ENCODE results near the gene LYZ.

The LYZ gene

DNA sequence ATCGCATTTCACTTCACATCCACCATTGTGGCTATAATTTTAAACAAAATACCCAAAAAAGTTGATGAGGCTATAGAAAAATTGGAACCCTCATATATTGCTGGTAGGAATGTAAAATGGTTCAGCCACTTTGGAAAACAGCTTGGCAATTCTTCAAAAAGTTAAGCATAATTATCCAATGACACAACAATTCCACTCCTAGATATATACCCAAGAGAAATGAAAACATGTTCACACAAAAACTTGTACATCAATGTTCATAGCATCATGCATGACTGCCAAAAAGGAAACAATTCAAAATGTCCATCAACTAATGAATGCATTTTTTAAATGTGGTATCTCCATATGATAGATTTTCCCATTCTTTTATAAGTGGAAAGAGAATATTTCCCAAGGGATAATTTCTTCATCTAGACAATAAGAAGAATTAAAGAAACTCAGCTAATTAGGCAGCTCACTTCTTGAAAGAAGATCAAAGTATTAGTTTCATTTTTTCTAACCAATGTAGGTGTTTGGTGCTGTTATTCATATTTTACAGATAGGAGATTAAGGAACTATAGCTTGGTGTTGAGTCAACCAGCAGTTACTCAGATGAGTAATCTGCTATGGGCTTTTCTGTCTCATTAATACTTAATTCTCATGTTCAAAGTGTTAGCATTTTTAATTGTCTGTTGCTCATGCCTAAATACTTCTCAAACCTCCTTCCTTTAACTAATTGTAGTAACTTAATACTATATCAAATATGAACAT lies 44.2 kb downstream of the LYZ start:
- Histone ChIP-seq H3K9ac (ENCODE audit: low read length) (no peak overlapping the region), H3K36me3 (ENCODE audit: control insufficient read depth, low read depth, low read length) (no peaks in the 10 kb centered on the region), H3K27me3 (ENCODE audit: control insufficient read depth, insufficient read depth, low read length) (no peaks in the 10 kb centered on the region), H3K4me1 (ENCODE audit: control insufficient read depth, low read depth, low read length) (no peaks in the 10 kb centered on the region), H3K9me3 (ENCODE audit: control insufficient read depth, low read depth, low read length) (no peaks in the 10 kb centered on the region), H3K27ac (ENCODE audit: low read length) (no peak overlapping the region), H3K4me3 (ENCODE audit: low read length) (no peak overlapping the region)

DNA sequence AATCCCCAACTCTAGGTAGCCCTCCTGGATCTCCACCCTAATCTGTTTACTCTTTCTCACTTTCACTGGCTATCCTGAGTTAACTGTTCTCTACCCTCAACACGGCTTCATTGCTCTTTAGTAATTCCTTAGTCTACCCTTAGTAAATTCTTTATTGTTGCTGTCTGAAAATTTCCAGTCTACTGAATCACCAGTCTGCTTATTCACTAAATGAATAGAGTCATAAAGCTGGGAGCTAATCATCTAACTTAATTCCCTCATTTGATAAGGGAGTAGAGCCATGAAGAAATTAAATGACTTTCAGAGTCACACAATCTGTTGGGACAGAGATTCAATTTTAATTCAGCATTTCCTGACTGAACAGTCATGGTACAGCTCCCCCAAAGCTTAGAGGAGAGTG lies 47.9 kb downstream of the LYZ start:
- H3K4me3 ChIP-seq (ENCODE audit: low read length): no peak overlapping the region
- no peak overlapping the region for H3K27ac ChIP-seq (ENCODE audit: low read length)
- no peaks in the 10 kb centered on the region for H3K9me3 ChIP-seq (ENCODE audit: control insufficient read depth, low read depth, low read length)
- H3K9ac ChIP-seq (ENCODE audit: low read length): no peak overlapping the region
- no peaks in the 10 kb centered on the region for H3K4me1 ChIP-seq (ENCODE audit: control insufficient read depth, low read depth, low read length)
- H3K36me3 ChIP-seq (ENCODE audit: control insufficient read depth, low read depth, low read length): no peaks in the 10 kb centered on the region
- no peaks in the 10 kb centered on the region for H3K27me3 ChIP-seq (ENCODE audit: control insufficient read depth, insufficient read depth, low read length)

DNA sequence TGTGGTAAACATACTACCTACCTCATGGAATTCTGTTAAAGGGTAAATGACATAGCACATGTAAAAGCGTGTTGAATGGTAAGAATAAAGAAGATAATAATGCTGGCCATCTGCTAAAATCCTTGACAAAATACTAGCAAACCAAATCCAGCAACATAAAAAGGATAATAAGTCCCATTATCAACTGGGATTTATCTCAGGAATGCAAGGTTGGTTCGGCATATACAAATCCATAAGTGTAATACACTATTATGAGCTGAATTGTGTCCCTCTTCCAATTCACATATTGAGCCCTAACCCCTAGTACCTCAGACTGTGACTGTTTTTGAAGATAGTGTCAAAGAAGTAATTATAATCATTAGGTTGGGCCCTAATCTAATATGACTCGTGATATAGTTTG lies 48.8 kb downstream of the LYZ start:
- H3K36me3 ChIP-seq (ENCODE audit: control insufficient read depth, low read depth, low read length): no peaks in the 10 kb centered on the region
- no peak overlapping the region for H3K9ac ChIP-seq (ENCODE audit: low read length)
- H3K9me3 ChIP-seq (ENCODE audit: control insufficient read depth, low read depth, low read length): no peaks in the 10 kb centered on the region
- no peaks in the 10 kb centered on the region for H3K27me3 ChIP-seq (ENCODE audit: control insufficient read depth, insufficient read depth, low read length)
- no peaks in the 10 kb centered on the region for H3K4me1 ChIP-seq (ENCODE audit: control insufficient read depth, low read depth, low read length)
- H3K27ac ChIP-seq (ENCODE audit: low read length): no peak overlapping the region
- H3K4me3 ChIP-seq (ENCODE audit: low read length): no peak overlapping the region

DNA sequence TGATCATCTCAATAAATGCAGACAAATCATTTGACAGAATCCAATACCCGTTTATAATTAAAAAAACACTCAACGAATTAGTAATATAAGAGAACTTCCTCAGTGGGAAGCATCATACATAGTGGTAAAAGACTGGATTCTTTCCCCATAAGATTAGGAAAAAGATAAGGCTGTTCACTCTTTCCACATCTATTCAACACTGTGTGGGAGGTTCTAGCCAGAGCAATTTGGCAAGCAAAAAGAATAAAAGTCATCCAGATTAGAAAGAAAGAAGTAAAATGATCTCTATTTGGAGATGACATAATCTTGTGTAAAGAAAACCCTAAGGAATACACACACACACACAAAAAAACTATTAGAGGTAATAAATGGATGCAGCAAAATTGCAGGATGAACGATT lies 49.8 kb downstream of the LYZ start:
- H3K4me3 ChIP-seq (ENCODE audit: low read length): no peak overlapping the region

DNA sequence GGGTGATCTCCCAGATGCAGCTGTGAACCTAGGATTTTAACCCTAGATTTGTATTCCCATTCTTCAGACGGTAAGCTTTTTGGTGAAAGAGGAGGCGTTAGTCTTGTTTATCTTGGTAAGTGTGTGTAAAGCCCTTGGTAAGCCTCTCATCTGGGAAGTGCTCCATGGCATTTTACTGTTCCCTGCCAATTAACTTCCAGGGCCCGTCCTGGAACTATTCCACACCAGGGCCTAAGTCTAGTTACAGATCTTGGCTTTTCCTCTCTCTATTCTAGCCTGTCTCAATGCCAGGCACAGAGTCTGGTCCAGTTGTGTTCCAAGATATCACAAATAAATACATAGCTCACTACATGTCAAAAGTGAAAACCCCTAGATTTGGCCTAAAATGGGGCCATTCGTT lies 53.8 kb downstream of the LYZ start:
- H3K27me3 ChIP-seq (ENCODE audit: control insufficient read depth, insufficient read depth, low read length): no peaks in the 10 kb centered on the region

More for the DNA sequence above, 49.8 kb downstream of the LYZ start:
- Histone ChIP-seq H3K36me3 (ENCODE audit: control insufficient read depth, low read depth, low read length) (no peaks in the 10 kb centered on the region), H3K9ac (ENCODE audit: low read length) (no peak overlapping the region), H3K4me1 (ENCODE audit: control insufficient read depth, low read depth, low read length) (no peaks in the 10 kb centered on the region), H3K27ac (ENCODE audit: low read length) (no peak overlapping the region), H3K27me3 (ENCODE audit: control insufficient read depth, insufficient read depth, low read length) (no peaks in the 10 kb centered on the region), H3K9me3 (ENCODE audit: control insufficient read depth, low read depth, low read length) (no peaks in the 10 kb centered on the region)

More for the DNA sequence above, 53.8 kb downstream of the LYZ start:
- Histone ChIP-seq H3K36me3 (ENCODE audit: control insufficient read depth, low read depth, low read length) (no peaks in the 10 kb centered on the region), H3K4me1 (ENCODE audit: control insufficient read depth, low read depth, low read length) (no peaks in the 10 kb centered on the region), H3K9ac (ENCODE audit: low read length) (no peak overlapping the region), H3K27ac (ENCODE audit: low read length) (no peak overlapping the region), H3K4me3 (ENCODE audit: low read length) (no peak overlapping the region), H3K9me3 (ENCODE audit: control insufficient read depth, low read depth, low read length) (no peaks in the 10 kb centered on the region)

Data from iPS-18a (cell line).